Measurements from ENCODE around the gene NCS1.

Gene NCS1

DNA sequence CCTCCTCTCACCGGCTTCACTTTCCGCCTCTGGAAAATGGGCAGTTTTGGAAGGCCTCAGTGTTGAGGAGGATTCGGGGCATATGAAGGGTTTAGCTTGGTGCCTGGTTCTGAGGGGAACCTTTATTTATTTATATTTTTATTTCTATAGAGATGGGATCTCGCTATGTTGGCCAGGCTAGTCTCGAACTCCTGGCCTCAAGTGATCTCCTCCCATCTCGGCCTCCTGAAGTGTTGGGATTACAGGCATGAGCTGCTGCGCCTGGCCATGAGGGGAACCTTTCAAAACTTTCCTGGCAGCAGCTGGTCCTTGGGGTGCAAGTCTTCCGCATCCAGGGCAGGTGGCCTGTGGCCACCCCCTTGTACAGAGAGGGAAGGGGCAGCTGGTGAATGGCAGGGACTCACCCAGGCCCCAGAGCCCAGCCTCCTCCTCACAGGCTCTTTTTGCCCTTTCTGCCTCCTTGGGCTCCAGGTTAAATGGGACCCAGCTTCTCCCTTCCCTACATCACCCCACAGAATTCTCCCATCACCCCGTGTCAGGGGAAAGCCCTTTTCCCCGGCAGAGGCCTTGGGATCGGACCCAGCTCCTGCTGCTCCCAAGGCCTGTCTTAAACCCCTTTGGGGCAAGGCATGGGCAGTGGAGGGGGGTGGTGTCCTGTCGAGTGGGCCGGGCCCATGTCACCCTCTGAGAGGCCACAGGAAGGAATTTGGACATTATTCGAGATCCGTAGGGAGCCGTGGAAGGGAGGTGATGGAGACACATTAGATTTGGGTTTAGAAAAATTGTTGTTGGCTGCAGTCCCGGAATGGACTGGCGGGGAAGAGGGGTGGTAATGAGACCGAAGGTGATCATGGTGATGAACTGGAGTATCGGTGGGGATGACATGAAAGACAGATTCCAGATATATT lies 5.9 kb downstream of the NCS1 start:
- DNase-seq: no peak

DNA sequence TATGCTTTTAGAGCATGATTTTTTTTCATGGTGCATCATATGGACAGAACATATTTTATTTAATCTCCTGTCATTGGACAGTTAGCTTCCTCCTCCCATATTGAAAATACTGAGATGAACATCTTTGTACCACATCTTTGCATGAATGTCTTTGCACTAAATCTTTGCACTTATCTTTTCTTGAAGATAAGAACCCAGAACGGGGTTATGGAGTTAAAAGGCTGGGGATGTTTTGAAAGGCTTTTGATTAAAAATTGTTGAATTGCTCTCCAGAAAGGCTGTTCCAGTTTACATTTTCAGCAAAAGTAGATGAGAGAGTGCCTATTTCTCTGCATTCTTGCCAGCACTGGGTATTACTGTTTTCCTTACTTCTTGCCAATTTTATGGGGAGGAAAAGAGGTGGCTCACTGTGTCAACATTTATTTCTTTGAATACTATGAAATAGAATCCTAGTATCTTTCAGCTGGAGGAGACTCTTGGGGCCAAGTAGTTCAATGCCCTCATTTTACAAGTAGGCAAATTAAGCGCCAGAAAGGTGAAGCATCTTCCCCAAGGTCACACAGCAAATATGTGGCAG lies 7.2 kb downstream of the NCS1 start:
- no peak for DNase-seq

DNA sequence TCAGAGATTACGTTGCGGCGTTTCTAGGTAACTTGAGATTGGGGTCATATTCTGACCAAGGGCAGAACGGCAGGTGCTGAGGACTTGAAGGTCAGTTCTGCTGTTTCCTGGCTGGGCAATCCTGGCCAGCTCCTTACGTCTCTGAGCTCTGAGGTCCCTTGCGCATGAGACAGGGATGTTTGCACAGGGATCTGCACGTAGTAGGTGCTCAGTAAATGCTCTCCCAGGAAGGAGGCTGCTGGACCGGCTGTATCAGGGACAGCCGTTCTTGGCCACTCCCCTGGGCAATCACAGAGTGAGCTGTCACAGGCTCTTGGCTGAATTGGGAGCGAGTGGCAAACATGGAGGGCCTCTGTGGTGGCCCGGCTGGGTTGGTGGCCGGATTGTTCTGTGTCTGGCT lies 8.3 kb downstream of the NCS1 start:
- DNase-seq: no peak

DNA sequence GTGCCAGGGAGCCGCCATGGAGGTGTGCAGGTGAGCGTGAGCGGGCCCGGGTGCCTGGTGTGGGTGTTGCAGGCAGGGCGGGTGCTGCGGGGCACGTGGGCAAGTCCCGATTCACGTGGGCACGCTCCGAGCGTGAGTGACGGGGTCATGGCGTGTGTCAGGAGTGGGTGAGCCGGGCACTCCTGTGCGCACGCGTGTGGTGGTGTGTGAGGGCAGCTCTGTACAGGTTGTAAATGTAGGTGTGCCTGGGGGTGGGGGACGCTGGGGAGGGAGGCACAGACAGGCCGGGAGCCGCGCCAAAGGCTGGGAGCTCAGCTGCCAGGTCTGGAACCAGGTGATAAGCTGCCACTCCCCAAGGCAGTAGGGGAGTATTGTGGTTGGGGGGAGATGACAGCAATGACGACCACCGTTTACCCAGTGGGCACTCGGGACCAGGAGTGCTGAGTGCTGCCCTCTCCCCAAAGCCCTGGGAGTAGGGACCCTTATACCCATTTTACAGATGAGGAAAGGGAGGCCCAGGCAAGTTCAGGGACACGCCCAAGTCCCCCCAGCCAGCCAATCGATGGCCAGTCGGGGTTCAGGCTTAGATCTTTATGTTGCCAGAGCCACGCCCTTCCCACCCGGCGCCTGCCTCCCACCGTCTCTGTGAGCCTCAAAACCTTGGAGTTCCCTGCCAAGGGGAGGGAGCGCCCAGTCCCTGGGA lies 9.6 kb downstream of the NCS1 start:
- DNase-seq: no peak

DNA sequence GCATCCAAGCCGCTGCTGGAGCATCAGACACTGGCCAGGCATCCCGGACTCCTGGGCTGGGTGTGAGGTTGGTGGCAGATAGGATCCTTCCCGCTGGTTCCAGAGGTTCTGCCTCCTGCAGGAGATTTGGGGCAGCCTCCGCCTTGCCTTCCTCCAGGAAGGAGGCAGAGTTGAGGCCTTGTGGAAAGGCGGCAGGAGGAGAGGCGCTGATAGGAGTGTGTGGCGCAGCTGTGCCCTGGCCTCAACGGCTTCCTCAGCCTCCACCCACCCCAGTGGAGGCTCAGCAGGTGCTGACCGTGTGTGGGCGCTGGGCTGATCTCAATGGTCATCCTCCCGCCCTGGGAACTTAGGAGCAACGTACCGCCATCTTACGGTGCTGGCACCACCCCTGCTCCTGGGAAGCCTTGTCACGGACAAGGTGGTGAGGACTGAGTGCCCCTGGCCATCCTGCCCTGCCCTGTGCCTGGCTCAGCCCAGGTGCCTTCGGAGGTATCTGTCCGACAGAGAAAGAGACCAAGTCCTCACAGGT lies 10.2 kb downstream of the NCS1 start:
- no peak for DNase-seq

DNA sequence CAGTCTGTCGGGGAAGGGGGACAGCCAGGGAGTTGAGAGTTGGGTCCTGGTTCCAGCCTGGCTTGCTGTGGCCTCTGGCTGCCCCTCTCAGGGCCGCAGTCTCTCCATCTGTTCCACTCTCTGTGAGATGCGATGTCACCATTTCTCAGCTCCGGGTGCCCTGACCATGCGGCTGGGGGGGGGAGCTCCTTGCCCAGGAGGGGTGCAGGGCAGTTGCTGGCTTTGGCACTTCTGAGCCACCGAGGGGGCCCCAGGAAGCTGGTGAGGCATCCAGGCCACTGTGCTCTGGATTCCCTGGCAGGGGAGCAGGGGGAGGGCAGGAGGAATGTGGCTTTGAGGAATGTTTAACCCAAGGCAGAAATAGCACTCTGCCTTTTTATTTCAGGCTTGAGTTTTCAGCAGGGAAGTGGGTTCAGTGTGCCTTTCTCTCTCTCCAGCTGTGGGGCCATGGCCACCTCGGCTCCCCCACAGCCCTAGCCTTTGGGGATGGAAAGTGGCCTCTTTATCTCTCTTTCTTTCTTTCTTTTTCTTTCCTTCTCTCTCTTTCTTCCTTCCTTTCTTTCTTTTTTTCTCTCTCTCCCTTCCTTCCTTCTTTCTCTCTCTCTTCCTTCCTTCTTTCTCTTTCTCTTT lies 11.0 kb downstream of the NCS1 start:
- DNase-seq: no peak

DNA sequence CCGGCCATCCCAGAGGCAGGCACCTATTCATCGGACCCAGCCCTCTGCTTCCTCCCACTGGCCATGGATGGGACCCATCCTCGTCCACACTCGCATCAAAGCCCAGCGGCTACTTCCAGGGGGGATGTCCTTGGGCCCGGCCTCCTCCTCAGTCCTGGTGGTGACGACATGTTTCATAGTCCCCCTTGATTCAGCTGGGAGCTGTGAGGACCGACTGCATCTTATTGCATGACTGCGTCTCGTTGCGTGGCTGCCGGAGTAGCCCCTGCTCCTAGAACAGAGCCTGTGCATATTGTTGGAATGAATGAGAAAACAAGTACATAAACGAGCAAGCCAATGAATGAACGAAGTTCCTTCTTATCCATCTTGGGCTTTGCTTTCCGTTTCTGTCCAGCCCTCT lies 12.8 kb downstream of the NCS1 start:
- DNase-seq: no peak

DNA sequence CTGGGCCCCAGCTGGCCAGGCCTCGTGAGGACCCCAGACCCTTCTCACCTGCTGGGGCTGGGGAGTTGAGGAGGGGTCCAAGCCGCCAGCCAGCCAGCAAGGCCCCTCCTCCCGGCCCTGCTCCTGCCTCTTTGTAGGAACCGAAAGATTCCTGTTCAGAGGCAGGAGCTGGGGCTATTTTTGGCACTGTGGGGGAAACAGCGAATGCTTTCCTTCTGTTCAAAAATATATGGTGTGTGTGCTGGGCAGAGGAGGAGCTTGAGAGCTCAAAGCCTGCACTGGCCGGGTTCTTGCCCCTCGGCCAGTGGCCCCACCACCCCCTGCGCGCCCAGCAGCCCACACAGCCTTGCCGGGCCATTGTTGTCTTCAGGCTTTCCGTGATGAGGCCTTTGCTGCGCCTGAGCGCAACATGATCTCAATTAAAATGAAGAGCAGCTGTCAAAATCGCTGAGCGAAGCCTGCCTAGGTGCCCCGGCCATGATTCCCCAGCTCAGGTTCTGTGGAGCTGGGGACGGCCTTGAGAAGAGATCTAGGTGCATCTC lies 13.4 kb downstream of the NCS1 start:
- no peak for DNase-seq

DNA sequence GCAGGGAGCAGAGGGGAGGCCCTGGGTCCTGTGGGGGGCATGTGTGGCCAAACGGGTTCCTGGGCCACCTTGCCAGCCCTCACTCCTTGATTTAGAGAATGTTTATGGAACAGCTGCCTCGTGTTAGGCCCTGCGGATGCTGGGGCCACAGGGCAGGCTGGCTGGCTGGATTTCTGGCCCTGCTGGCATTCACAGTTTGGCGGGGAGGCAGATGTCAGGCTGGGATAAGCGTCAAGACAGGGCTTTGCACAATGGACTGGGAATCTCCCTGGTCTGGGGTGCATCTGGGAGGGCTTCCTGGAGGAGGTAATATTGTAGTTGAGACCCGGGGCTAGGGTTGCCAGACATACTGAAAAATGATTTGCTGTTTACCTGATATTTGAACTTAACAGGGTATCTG lies 13.8 kb downstream of the NCS1 start:
- DNase-seq: no peak

DNA sequence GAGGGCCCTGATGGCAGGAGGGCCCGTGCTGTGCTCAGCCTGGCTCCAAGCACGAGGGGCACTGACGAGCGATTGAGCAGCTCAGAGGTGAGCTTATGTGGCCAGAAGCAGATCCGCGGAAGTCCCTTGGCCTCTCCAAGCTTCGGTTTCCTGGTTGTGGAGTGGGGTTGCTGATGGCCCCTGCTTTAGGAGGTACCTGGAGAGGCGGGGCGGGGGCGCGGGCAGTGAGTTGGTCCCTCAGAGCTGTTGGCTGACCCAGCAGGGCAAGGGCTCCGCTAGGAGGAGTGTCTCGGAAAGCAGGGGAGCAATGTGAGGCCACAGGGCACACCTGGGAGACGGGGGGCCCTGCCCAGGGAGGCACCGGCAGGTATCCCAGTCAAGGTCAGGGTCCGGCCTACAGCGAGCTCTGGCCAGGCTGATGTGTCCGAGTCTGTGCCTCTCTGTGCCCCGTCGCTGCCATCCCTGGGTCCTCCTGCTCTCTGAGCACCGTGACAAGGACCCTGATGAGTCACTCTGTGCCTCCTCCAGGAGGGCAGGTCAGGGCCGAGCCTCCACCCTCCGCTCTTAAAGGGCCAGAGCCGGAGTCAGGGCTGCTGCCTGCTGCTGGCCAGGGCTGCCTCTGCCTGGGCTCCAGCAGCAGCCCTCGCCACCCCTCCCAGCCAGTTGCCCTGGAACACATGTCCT lies 14.8 kb downstream of the NCS1 start:
- DNase-seq: no peak

DNA sequence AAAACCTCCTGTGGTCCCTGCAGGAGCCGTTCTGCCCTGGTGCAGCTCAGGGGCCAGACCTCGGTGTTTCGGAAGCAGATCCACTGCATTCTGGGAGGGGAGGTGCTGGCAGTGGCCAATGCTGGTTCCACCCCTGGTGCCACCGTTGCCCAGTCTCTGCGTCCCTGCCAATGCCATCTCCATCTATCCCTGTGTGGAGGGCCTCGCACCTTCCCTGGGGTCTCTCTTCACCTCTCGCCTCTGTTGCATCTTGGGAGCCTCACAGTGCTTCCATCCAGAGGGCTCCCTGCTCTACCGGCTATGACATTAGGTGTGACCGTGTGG lies 15.3 kb downstream of the NCS1 start:
- no peak for DNase-seq

DNA sequence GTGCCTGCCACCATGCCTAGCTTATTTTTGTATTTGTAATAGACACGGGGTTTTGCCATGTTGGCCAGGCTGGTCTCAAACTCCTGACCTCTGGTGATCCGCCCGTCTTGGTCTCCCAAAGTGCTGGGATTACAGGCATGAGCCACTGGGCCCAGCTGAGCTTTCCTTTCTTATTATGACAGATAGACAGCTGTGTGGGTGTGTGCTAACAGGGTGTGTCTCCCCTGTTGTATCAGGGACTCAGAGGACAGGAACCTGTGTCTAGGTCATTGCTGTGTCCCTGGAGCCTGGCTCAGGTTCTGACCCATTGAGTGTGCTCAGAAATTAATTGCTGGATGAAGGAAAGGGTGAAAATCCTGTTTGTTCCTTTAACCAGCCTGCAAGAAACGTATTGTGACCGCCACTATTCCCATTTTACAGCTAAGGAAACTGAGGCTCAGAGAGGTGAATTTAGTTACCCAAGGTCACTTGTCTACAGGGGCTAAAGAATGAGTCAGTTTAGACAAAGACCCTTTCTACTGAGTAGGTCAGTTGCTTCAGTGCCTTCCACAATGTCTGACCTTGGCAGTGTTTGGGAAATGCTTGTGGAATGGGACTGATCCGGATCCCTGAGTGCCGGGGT lies 16.8 kb downstream of the NCS1 start:
- DNase-seq: no peak

DNA sequence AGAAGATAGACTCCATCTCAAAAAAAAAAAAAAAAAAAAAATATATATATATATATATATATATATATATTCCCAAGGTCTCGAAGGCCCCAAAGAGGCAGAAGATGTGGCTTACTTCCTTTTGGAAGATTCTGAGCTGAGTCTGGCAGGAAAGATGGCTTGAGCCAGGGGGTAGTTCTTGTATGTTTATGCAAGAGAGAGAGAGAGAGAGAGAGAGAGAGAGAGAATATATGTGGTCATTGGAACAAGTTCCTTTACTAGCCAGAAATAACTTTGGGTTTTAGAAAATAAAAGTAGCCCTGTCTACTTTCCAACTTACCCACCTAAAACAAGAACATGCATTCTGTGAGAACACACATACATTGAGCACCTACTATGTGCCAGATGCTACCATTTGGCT lies 17.6 kb downstream of the NCS1 start:
- DNase-seq: no peak

DNA sequence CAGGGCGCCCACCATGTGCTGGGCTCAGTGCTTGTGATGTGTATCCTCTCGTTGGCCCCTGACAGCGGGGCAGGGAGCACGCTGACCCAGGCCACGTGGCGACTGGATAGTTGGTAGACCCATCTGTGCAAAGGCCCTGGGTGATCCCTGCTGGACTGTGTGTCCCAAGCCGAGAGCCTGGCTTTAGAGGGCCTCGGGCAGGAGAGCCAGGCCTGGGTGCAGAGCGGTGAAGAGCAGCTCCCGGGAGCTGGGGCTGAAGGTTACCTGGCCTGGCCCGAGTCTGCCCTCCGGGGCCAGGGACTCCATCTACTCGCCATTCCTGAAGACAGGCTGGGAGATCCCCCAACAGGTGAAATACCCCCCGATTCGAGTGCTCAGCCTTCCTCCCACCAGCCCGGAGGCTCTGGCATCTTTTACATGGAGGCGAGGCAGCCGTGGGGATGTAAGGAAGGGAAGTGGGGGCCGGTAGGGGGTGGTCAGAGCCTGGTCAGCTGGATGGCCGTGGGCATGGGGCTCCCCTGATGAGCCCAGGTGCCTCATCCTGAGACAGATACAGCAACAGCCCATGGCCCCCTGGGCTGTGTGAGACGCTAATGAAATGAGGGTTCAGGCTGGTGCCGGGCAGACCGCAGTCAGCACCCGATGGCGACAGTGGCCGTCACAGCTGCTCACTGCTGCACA lies 19.0 kb downstream of the NCS1 start:
- no peak for DNase-seq

DNA sequence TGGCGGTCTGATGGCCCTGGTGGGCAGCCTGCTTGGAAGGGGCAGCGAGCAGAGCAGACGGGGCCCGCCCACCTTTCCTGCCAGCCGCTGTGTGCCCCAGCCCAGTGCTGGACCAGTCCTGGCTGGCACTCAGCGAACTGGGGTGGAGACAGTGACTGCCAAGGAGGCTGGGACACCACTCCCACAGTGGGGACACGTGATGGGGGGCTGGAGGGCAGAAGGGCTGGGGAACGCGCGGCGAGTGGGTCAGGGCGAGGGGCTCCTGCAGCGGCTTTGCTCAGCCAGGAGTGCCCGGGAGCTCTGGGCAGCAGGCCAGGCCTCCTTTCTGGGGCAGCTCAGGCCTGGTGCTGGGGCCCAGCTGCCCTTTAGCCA lies 19.5 kb downstream of the NCS1 start:
- DNase-seq: no peak

DNA sequence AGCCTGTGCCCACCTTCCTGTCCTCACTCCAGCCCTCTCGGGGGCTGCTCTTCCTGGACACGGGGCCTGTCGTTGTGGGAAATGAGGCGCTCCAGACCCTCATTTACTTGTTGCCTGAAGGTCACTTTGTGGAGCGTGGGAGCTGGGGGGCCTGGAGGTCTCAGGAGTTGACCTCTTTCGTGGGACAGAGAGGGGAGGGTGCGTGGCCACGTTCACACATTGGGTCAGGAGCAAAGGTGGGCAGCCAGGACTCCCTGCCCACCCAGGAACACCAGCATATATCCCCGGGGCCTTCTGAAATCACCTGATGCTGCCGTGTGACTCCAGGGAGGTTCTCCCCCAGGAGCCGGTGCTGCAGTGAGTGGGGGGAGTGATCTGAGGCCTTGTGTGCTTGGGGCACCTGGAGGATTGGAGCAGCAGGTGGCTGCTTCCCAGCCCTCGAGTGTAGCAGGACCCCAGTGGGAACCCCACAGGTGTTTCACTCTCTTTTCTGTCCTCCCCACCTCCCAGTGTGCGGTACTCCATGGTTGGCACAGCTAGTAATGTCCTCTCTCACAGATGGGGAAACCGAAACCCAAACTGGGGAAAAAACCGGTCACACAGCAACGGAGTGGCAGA lies 20.3 kb downstream of the NCS1 start:
- no peak for DNase-seq

DNA sequence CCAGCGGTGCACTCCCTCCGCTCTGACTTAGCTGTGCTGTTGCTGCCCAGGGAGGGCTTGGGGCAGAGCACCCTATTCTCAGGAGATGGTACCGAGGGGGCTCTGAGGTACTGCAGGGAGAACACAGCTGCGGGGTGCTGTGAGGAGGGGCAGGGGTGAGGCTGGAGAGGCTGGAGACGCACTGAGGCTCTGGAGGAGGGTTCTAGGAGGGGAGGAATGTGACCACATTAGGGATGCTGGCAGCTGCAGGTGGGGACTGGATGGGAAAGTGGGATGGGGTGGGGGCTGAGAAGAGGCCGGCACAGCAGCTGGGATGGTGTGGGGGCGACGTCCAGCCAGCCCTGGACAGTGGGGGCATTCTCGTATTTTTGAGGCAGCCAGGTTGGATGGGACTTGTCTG lies 20.9 kb downstream of the NCS1 start:
- no peak for DNase-seq

DNA sequence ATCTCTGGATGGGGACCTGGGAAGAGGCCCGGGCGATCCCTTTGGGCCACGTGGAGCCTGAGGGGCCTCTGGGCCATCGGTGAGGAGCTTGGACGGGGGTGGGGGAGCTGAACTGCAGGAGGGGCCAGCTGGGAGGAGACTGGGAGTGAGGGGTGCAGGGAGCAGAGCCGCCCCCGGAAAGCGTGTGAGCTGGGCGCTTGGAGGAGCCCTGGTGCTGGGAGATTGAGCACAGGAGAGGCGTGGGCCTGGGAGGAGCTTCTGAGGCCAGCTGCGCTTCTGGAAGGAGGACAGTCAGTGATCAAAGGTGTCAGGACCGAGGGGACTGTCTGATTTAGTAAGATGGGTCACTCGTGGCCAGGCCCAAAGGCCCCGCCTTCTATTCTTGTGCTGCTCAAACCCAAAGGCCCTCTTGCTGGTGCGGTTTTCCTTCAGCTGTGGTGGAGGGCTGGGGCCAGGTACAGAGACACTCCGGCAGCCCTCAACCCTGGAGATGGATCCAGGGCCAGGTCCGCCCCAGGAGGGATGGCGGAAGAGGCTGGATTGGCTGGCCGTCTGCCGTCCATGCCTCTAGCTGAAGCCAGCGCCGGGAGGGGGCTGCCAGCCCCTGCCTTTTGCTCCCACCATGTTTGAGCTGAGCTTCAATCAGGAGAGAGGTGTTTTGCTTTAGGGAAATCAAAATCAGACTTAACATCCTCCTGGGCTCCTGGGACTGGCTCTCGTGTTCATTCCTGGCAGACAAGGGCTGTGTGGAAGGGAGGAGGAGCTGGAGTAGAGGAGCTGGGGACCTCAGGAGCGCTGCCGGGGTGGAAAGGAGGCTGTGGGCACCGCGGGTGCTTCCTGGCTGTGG lies 21.6 kb downstream of the NCS1 start:
- no peak for DNase-seq

DNA sequence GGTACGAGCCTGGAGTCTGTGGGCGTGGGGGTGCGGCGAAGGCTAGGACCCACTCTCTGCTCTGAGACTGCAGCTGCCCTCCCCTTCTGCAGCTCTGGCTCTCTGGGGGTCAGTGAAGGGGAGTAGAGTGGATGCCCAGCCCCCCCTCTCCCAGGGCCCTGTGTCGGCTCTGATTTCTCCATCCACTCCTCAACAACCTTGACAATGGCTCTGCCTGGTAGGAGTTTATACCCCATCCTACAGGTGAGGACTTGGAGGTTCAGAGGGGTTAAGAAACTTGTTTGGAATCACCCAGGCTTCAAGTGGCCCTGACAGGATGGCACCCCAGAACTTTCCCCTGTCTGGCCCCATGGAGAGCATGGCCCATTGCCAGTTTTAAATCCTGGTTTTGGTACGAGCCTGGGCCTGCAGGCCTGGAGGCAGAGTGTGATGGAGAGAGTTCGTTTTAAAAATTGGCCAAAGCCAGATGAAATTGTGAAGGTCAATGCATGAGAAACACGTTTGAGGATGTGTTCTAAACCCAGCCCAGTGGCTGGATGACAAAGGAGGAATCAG lies 22.3 kb downstream of the NCS1 start:
- DNase-seq: no peak

DNA sequence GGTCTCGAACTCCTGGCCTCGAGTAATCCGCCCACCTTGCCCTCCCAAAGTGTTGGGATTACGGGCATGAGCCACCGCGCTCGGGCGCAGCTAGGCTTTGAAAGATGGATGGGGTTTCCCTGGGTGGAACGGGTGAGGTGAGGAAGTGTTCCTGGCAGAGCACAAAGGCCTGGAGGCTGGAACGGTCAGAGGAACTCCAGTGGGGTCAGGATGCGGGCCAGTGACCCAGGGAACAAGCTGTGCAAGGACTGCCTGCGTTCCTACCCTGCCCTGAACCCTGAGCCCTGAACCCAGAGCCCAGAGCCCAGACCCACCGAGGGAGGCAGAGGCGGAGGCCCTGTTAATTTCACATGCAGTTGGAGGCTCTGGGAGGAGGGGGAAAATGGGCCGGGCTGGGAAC lies 23.4 kb downstream of the NCS1 start:
- DNase-seq: no peak

All from activated gamma-delta T cell (primary cell).